SK-N-SH (cell line): ENCODE data around the gene PDLIM4.

Experiments used
- CTCF ChIP-seq: fragments of 200-600 bp; sonication (generic); IDR thresholded peaks from 2 replicates; pipeline ENCODE4 v1.6.1; 2017; ENCODE audit warnings: antibody characterized with exemption, mild to moderate bottlenecking, moderate library complexity
- FOSL2 ChIP-seq: IDR thresholded peaks from 2 replicates; pipeline ENCODE4 v1.4.0; 2012; ENCODE audit warnings: low read depth, mild to moderate bottlenecking, moderate library complexity, borderline replicate concordance
- MEF2A ChIP-seq: IDR thresholded peaks from 2 replicates; pipeline ENCODE4 v1.4.0; 2012; ENCODE audit warnings: low read depth, borderline replicate concordance
- MXI1 ChIP-seq: IDR thresholded peaks from 2 replicates; pipeline ENCODE4 v1.6.1; 2012; ENCODE audit warnings: mild to moderate bottlenecking, low read depth, low read length, improper control_type of control experiment
- POLR2AphosphoS5 ChIP-seq: IDR thresholded peaks from 2 replicates; pipeline ENCODE4 v1.6.1; 2012; ENCODE audit warnings: low read depth, low read length
- REST ChIP-seq: IDR thresholded peaks from 2 replicates; pipeline ENCODE4 v1.6.1; 2012; ENCODE audit warnings: mild to moderate bottlenecking, low read depth, low read length, moderate library complexity
- RFX5 ChIP-seq: IDR thresholded peaks from 2 replicates; pipeline ENCODE4 v1.6.1; 2012; ENCODE audit warnings: mild to moderate bottlenecking, improper control_type of control experiment, low read length
- SMC3 ChIP-seq: IDR thresholded peaks from 2 replicates; pipeline ENCODE4 v1.6.1; 2012; ENCODE audit warnings: low read depth, low read length, improper control_type of control experiment
- TAF1 ChIP-seq: IDR thresholded peaks from 2 replicates; pipeline ENCODE4 v1.6.1; 2012; ENCODE audit warnings: low read depth, mild to moderate bottlenecking, low read length, moderate library complexity, borderline replicate concordance
- TEAD4 ChIP-seq: IDR thresholded peaks from 2 replicates; pipeline ENCODE4 v1.4.0; 2012; ENCODE audit warnings: mild to moderate bottlenecking, borderline replicate concordance; ENCODE audit not compliant: insufficient read depth

DNA sequence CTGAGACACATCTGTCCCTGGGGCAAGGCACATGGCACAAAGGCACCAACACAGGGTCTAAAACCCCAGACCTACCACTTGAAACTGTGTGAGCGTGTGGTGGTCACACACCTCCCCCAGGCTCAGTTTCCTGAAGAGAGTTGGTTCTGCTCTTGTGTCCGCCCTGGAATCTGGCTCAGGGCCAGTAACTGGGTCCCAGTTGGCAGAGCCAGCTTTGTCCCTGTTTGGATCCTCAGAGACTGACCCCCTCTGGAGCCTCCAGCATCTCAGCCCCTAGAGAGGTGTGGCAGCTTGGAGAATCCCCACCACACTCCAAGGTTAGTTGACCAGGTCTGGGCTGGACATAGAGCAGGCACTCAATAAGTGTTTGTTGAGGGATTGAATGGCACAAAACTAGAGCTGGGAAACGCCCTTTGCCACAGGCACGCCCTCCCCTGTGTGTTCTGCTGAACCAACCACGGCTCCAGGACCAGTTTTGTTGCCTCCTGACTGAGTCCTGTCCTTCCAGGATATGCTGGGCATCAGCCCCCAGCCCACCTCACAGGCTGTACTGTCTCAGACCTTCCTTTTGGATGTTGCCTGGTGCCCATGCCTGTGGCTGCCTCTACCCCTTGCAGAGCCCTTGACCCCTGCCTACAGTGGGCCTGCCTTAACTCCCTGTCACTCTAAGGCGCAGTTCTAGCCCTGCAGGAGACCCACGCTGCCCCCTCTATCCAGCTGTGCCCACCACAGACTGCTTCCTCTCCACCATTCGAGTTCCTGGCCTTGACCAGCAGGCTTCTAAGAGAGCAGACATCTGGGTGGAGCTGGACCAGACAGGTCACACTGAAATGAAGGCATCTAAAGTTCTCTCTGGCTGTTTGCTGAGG lies 3.8 kb upstream of the PDLIM4 start:
- TF ChIP-seq CTCF (no peak), REST (no peak), RFX5 (no peak), MXI1 (no peak), FOSL2 (no peak), MEF2A (no peak), POLR2AphosphoS5 (no peak), SMC3 (no peak), TAF1 (no peak), TEAD4 (no peak)
